HL-60 (cell line): ENCODE results near the gene AGTRAP.

Source experiments
- DNase-seq, 2 experiments: peaks; one replicate each; pipeline ENCODE4 v3.0.0-alpha.2; 2010 to 2020; ENCODE audit warnings: low read depth in 1 of 2, low spot score in 1 of 2
- H3K27ac ChIP-seq: fragments of 250-450 bp; sonication (Bioruptor Pico); replicated peaks from 2 replicates; pipeline ENCODE4 v1.5.1; 2020; ENCODE audit warnings: mild to moderate bottlenecking, moderate library complexity
- H3K27me3 ChIP-seq: fragments of 250-450 bp; sonication (Bioruptor Pico); 2 replicates; pipeline ENCODE4 v1.5.1; 2021; ENCODE audit warnings: mild to moderate bottlenecking, moderate library complexity; ENCODE audit not compliant: insufficient read depth, poor library complexity, severe bottlenecking
- H3K4me3 ChIP-seq: replicated peaks from 2 replicates; pipeline ENCODE4 v1.5.1; 2011; ENCODE audit warnings: mild to moderate bottlenecking, control low read depth, low read length; ENCODE audit not compliant: insufficient read depth
- CTCF ChIP-seq: IDR thresholded peaks from one replicate; pipeline ENCODE4 v1.5.1; 2011; ENCODE audit warnings: low read length, control low read depth, inconsistent platforms; ENCODE audit not compliant: insufficient read depth
- GABPA ChIP-seq: IDR thresholded peaks from 2 replicates; pipeline ENCODE4 v1.6.1; 2012; ENCODE audit warnings: low read depth
- POLR2AphosphoS5 ChIP-seq: IDR thresholded peaks from 2 replicates; pipeline ENCODE4 v1.6.1; 2012; ENCODE audit warnings: low read depth
- REST ChIP-seq: IDR thresholded peaks from 2 replicates; pipeline ENCODE4 v1.6.1; 2012; ENCODE audit warnings: low read depth; ENCODE audit not compliant: insufficient replicate concordance
- SPI1 ChIP-seq: IDR thresholded peaks from 2 replicates; pipeline ENCODE4 v1.6.1; 2012; ENCODE audit warnings: low read depth, mild to moderate bottlenecking, borderline replicate concordance

The AGTRAP gene

GRCh38 chr1:11787804-11788436 is 52.0 kb downstream of the AGTRAP start:
- TF ChIP-seq REST (no peak), CTCF (no peak), POLR2AphosphoS5 (no peak), GABPA (no peak), SPI1 (no peak)
- no peaks in the 10 kb centered on the region for H3K27me3 ChIP-seq
- no peak overlapping the region for H3K27ac ChIP-seq
- no peak for DNase-seq
- H3K4me3 ChIP-seq, result no peak overlapping the region

GRCh38 chr1:11788549-11789053 is 52.7 kb downstream of the AGTRAP start:
- H3K27me3 ChIP-seq, result no peaks in the 10 kb centered on the region
- TF ChIP-seq REST (no peak), GABPA (no peak), CTCF (no peak), POLR2AphosphoS5 (no peak)
- no peak overlapping the region for H3K27ac ChIP-seq
- H3K4me3 ChIP-seq, result no peak overlapping the region
- no peak for DNase-seq

- Histone ChIP-seq H3K4me3 (no peak overlapping the region), H3K27ac (no peak overlapping the region), H3K27me3 (no peaks in the 10 kb centered on the region)
- TF ChIP-seq REST, result no peak
- TF ChIP-seq GABPA, result no peak
- no peak for TF ChIP-seq POLR2AphosphoS5
- TF ChIP-seq SPI1, result no peak
- TF ChIP-seq CTCF, result no peak
- DNase-seq, result no peak
These were observed 53.5 kb downstream of the AGTRAP start for GRCh38 chr1:11789126-11790067.
